H1 (cell line): ENCODE data around the gene HIBADH. TPM values are rescaled to one million over a fixed set of nuclear protein-coding genes. Genes with fewer than 3 reads are reported as not detected.
A peak's percentile ranks its signal among the peaks of the same experiment; 100 is the strongest.

Source experiments
- CTCF ChIA-PET: fragments of 300-600 bp; sonication (Branson Sonifier 250); formaldehyde crosslinking; loops from one replicate; lab custom pipeline; 2021; ENCODE audit not compliant: partially characterized antibody; lab: Charles Lee
- POLR2A ChIA-PET: fragments of 300-600 bp; sonication (Branson Sonifier 250); formaldehyde crosslinking; loops from one replicate; lab custom pipeline; 2021; ENCODE audit warnings: inconsistent platforms; ENCODE audit not compliant: partially characterized antibody; lab: Charles Lee
- DNase-seq, 2 experiments: peaks; one replicate each; pipeline versions ENCODE4 v3.0.0 to v3.0.0-alpha.2; 2010 to 2022; ENCODE audit warnings: low spot score in 2 of 2, low read depth in 1 of 2, mixed read lengths in 1 of 2
- FAIRE-seq: peaks from 2 replicates; lab custom pipeline; 2011; peaks lifted over from hg19 to GRCh38; lab: Jason Lieb, UNC
- H2AFZ ChIP-seq: 2 replicates; pipeline ENCODE4 v1.8.1; 2012; ENCODE audit warnings: low read length, inconsistent platforms
- H2AK5ac ChIP-seq: 2 replicates; pipeline ENCODE4 v1.6.1; 2013; ENCODE audit warnings: low read depth, low read length
- H2BK120ac ChIP-seq: replicated peaks from 2 replicates; pipeline ENCODE3; 2013; ENCODE audit warnings: low read depth, low read length, inconsistent platforms
- H2BK12ac ChIP-seq: 2 replicates; pipeline ENCODE4 v1.6.1; 2013; ENCODE audit warnings: low read depth, low read length
- H2BK15ac ChIP-seq: 2 replicates; pipeline ENCODE4 v1.6.1; 2013; ENCODE audit warnings: low read length
- H2BK20ac ChIP-seq: 2 replicates; pipeline ENCODE4 v1.6.1; 2013; ENCODE audit warnings: low read length
- H2BK5ac ChIP-seq: 2 replicates; pipeline ENCODE4 v1.6.1; 2013; ENCODE audit warnings: low read depth, low read length
- H3K14ac ChIP-seq: 2 replicates; pipeline ENCODE4 v1.6.1; 2013; ENCODE audit warnings: inconsistent platforms; ENCODE audit not compliant: insufficient read length
- H3K18ac ChIP-seq: 2 replicates; pipeline ENCODE4 v1.6.1; 2013; ENCODE audit warnings: low read length; ENCODE audit errors: extremely low read depth
- H3K23ac ChIP-seq: 2 replicates; pipeline ENCODE4 v1.6.1; 2013; ENCODE audit warnings: inconsistent platforms; ENCODE audit not compliant: insufficient read length
- H3K23me2 ChIP-seq: 2 replicates; pipeline ENCODE4 v1.6.1; 2013; ENCODE audit warnings: low read depth, low read length
- H3K27ac ChIP-seq: 2 replicates; pipeline ENCODE4 v1.6.1; 2011; ENCODE audit warnings: low read depth, low read length, inconsistent platforms
- H3K27me3 ChIP-seq, 4 experiments: replicated peaks in 1 of 4; 1 replicate in 1 of 4; 2 replicates in 3 of 4; pipeline versions ENCODE4 v1.6.1 to v1.8.1; 2011 to 2013; ENCODE audit warnings: low read length in 3 of 4, mild to moderate bottlenecking in 3 of 4, inconsistent platforms in 2 of 4, mixed read lengths in 2 of 4, moderate library complexity in 1 of 4; ENCODE audit not compliant: control insufficient read depth in 3 of 4, insufficient read depth in 3 of 4; ENCODE audit errors: extremely low read depth in 1 of 4
- H3K36me3 ChIP-seq, 4 experiments: 2 replicates each; pipeline versions ENCODE4 v1.6.1 to v1.8.1; 2011 to 2013; ENCODE audit warnings: mild to moderate bottlenecking in 4 of 4, low read length in 3 of 4, moderate library complexity in 2 of 4, control low read depth in 1 of 4, inconsistent platforms in 1 of 4; ENCODE audit not compliant: insufficient read depth in 4 of 4, control insufficient read depth in 2 of 4
- H3K4ac ChIP-seq: replicated peaks from 2 replicates; pipeline ENCODE3; 2013; ENCODE audit warnings: low read length, low read depth, mixed read lengths, inconsistent platforms; ENCODE audit not compliant: insufficient read length
- H3K4me1 ChIP-seq, 4 experiments: replicated peaks in 1 of 4; 1 replicate in 1 of 4; 2 replicates in 3 of 4; pipeline versions ENCODE4 v1.6.1 to v1.8.1; 2011 to 2013; ENCODE audit warnings: low read length in 3 of 4, inconsistent platforms in 2 of 4, mixed read lengths in 1 of 4; ENCODE audit not compliant: insufficient read depth in 4 of 4, control insufficient read depth in 3 of 4
- H3K4me2 ChIP-seq, 2 experiments: 2 replicates each; pipeline versions ENCODE4 v1.6.1 to v1.8.1; 2011 to 2013; ENCODE audit warnings: low read depth in 2 of 2, low read length in 2 of 2, control low read depth in 1 of 2, inconsistent platforms in 1 of 2, mild to moderate bottlenecking in 1 of 2; ENCODE audit not compliant: insufficient read depth in 1 of 2
- H3K4me3 ChIP-seq, 4 experiments: fragments of 200-600, 300-600 bp in 1 of 4; sonication (generic), shearing (Covaris generic), sonication (Bioruptor Twin) in 1 of 4; 2 replicates each; pipeline versions ENCODE4 v1.5.1 to v1.8.1; 2011 to 2016; ENCODE audit warnings: low read length in 4 of 4, low read depth in 3 of 4, control low read depth in 2 of 4, inconsistent platforms in 2 of 4, mild to moderate bottlenecking in 2 of 4, mixed read lengths in 1 of 4, moderate library complexity in 1 of 4; ENCODE audit not compliant: insufficient read depth in 2 of 4; ENCODE audit errors: extremely low read depth in 1 of 4
- H3K56ac ChIP-seq: replicated peaks from 2 replicates; pipeline ENCODE3; 2013; ENCODE audit warnings: low read depth, mild to moderate bottlenecking, mixed read lengths, low read length, inconsistent platforms; ENCODE audit not compliant: insufficient read length
- H3K79me1 ChIP-seq: 2 replicates; pipeline ENCODE4 v1.6.1; 2013; ENCODE audit warnings: low read depth, low read length, control low read depth
- H3K79me2 ChIP-seq, 2 experiments: 2 replicates each; pipeline versions ENCODE4 v1.6.1 to v1.8.1; 2012 to 2013; ENCODE audit warnings: low read length in 2 of 2, mild to moderate bottlenecking in 2 of 2, inconsistent platforms in 1 of 2; ENCODE audit not compliant: insufficient read depth in 2 of 2, control insufficient read depth in 1 of 2
- H3K9ac ChIP-seq, 4 experiments: replicated peaks in 1 of 4; 1 replicate in 1 of 4; 2 replicates in 3 of 4; pipeline versions ENCODE4 v1.6.1 to v1.8.1; 2011 to 2013; ENCODE audit warnings: low read depth in 3 of 4, low read length in 3 of 4, control low read depth in 2 of 4, mild to moderate bottlenecking in 2 of 4, moderate library complexity in 2 of 4, inconsistent platforms in 1 of 4; ENCODE audit errors: extremely low read depth in 1 of 4
- H3K9me3 ChIP-seq, 2 experiments: 2 replicates each; pipeline versions ENCODE4 v1.6.1 to v1.8.1; 2012 to 2013; ENCODE audit warnings: mild to moderate bottlenecking in 2 of 2, moderate library complexity in 2 of 2, control low read depth in 1 of 2, inconsistent platforms in 1 of 2, low read depth in 1 of 2, low read length in 1 of 2, mixed read lengths in 1 of 2; ENCODE audit not compliant: insufficient read depth in 2 of 2
- H4K20me1 ChIP-seq, 2 experiments: replicated peaks in 1 of 2; 2 replicates each; pipeline versions ENCODE3 to v1.8.1; 2011 to 2013; ENCODE audit warnings: inconsistent platforms in 2 of 2, low read length in 2 of 2, mild to moderate bottlenecking in 1 of 2; ENCODE audit not compliant: insufficient read depth in 2 of 2, control insufficient read depth in 1 of 2
- H4K5ac ChIP-seq: 2 replicates; pipeline ENCODE4 v1.6.1; 2013; ENCODE audit warnings: low read length, low read depth, mixed read lengths, inconsistent platforms; ENCODE audit not compliant: insufficient read length
- H4K8ac ChIP-seq: 2 replicates; pipeline ENCODE4 v1.8.0; 2013; ENCODE audit warnings: mild to moderate bottlenecking, moderate library complexity, low read length, inconsistent platforms; ENCODE audit not compliant: insufficient read depth; ENCODE audit errors: extremely low read depth
- H4K91ac ChIP-seq: replicated peaks from 2 replicates; pipeline ENCODE3; 2013; ENCODE audit warnings: low read length, mixed read lengths, inconsistent platforms; ENCODE audit not compliant: insufficient read length
- ASH2L ChIP-seq: fragments of 200-600, 300-600 bp; sonication (generic); IDR thresholded peaks from one replicate; pipeline ENCODE4 v1.7.1; 2017; ENCODE audit warnings: low read length
- CTCF ChIP-seq, 3 experiments: IDR thresholded peaks; 1 replicate in 2 of 3; 2 replicates in 1 of 3; pipeline versions ENCODE4 v1.5.1 to v1.6.1; 2011; ENCODE audit warnings: low read length in 3 of 3, mild to moderate bottlenecking in 3 of 3, inconsistent platforms in 2 of 3, low read depth in 1 of 3, moderate library complexity in 1 of 3; ENCODE audit not compliant: insufficient read depth in 1 of 3; ENCODE audit errors: control extremely low read depth in 1 of 3
- PHF8 ChIP-seq: fragments of 200-600 bp; sonication (generic); conservative IDR thresholded peaks from 2 replicates; pipeline ENCODE4 v1.7.1; 2012; ENCODE audit warnings: low read depth, mild to moderate bottlenecking, inconsistent platforms, low read length, moderate library complexity
- SIN3A ChIP-seq, 2 experiments: IDR thresholded peaks in 1 of 2; conservative IDR thresholded peaks in 1 of 2; 2 replicates each; pipeline ENCODE4 v1.6.1; 2011 to 2012; ENCODE audit warnings: low read length in 2 of 2, improper control_type of control experiment in 1 of 2, low read depth in 1 of 2, mild to moderate bottlenecking in 1 of 2
- SRF ChIP-seq: IDR thresholded peaks from 2 replicates; pipeline ENCODE4 v1.6.1; 2011; ENCODE audit warnings: mild to moderate bottlenecking, low read depth, low read length, moderate library complexity
- SUZ12 ChIP-seq: fragments of 200-600 bp; sonication (generic); IDR thresholded peaks from 2 replicates; pipeline ENCODE4 v1.6.1; 2012; ENCODE audit warnings: mild to moderate bottlenecking, inconsistent platforms, low read length, moderate library complexity, mixed read lengths
- TAF7 ChIP-seq: optimal IDR thresholded peaks from 2 replicates; pipeline ENCODE3; 2011; ENCODE audit warnings: low read depth, mild to moderate bottlenecking, inconsistent platforms, low read length, moderate library complexity, borderline replicate concordance
- TBP ChIP-seq: IDR thresholded peaks from 2 replicates; pipeline ENCODE4 v1.6.1; 2011; ENCODE audit warnings: low read depth, low read length, improper control_type of control experiment
- TCF12 ChIP-seq: IDR thresholded peaks from 2 replicates; pipeline ENCODE4 v1.6.1; 2011; ENCODE audit warnings: low read depth, mild to moderate bottlenecking, low read length
- USF2 ChIP-seq: IDR thresholded peaks from 2 replicates; pipeline ENCODE4 v1.6.1; 2011; ENCODE audit warnings: low read length, improper control_type of control experiment
- WGBS, 2 experiments: shearing (Covaris generic) in 1 of 2; methylation state at CpG; one replicate each; pipeline versions ENCODE4 v1.1.6 to v1.1.7; 2013 to 2015; ENCODE audit warnings: low lambda C conversion rate in 2 of 2, mixed read lengths in 2 of 2, inconsistent platforms in 1 of 2, low coverage in 1 of 2, missing lambda C conversion rate in 1 of 2; ENCODE audit not compliant: insufficient replicate concordance in 2 of 2, insufficient coverage in 1 of 2, insufficient read length in 1 of 2; ENCODE audit errors: extremely low coverage in 1 of 2, missing lambda C conversion rate in 1 of 2; 5-methylcytosine and 5-hydroxymethylcytosine counted together
- polyA plus RNA-seq, 7 experiments: library from polyadenylated mRNA; depleted of rRNA in 3 of 7; stranded (reverse) in 5 of 7; unstranded in 2 of 7; fragments of >200 nt in 5 of 7; fragments of 200-250 nt in 2 of 7; gene quantifications; 1 replicate in 5 of 7; 2 replicates in 1 of 7; 4 replicates in 1 of 7; pipeline versions ENCODE4 v1.2.1 to v1.2.3, GENCODE V29; 2011 to 2013; ENCODE audit warnings: missing spikeins in 2 of 7, mixed read lengths in 2 of 7
- total RNA-seq: library from RNA; stranded (reverse); fragmentation: NEBNext Ultra II Directional; extraction: Animal tissue kit (Norgen Biotek cat#: 25700); gene quantifications from 2 replicates; pipeline ENCODE4 v1.2.1, GENCODE V29; 2021

Gene HIBADH
- total and polyA plus RNA-seq, 2 of the 8 experiments (the other 6 are each of a cell fraction or from before 2014, with no cell fraction given) = 30.1 to 39.5 TPM

GRCh38 chr7:27586825-27587224 lies 75.9 kb downstream of the HIBADH start:
- no peaks in the 10 kb centered on the region for H3K27me3 ChIP-seq
- H2BK5ac ChIP-seq = no peak overlapping the region
- 71% methylated on average over 8 of the region's 8 CpGs; no CpG with 5 or more reads in 1 of the 2 experiments for WGBS, 2 experiments
- H3K18ac ChIP-seq = no peak overlapping the region
- H3K4me1 ChIP-seq = peaks cover 3 to 7% (median 6%) of the 10 kb centered on the region in 4 experiments
- no peak overlapping the region for H4K5ac ChIP-seq
- H2AFZ ChIP-seq = no peak overlapping the region
- no peak overlapping the region for H3K4me3 ChIP-seq
- H3K14ac ChIP-seq = no peak overlapping the region
- H2AK5ac ChIP-seq = no peak overlapping the region
- H3K9me3 ChIP-seq = no peaks in the 10 kb centered on the region
- no peak overlapping the region for H3K4me2 ChIP-seq
- no peak overlapping the region for H2BK120ac ChIP-seq
- H3K79me1 ChIP-seq = no peaks in the 10 kb centered on the region
- FAIRE-seq = no peak
- no peaks in the 10 kb centered on the region for H3K23me2 ChIP-seq
- H3K9ac ChIP-seq = no peak overlapping the region
- H3K79me2 ChIP-seq = no peaks in the 10 kb centered on the region
- POLR2A ChIA-PET = interaction anchor here (0.9 kb wide), 1 partner anchor 153 kb away, joined by 4 read pairs; the partner anchor contains the start of gene TAX1BP1
- H4K91ac ChIP-seq = no peak overlapping the region
- CTCF ChIA-PET = interaction anchor here (0.6 to 2.0 kb wide), 9 partner anchors 9 to 377 kb away, joined by 3 to 14 read pairs (median 3); no protein-coding TSS in a partner anchor
- H2BK20ac ChIP-seq = no peak overlapping the region
- H3K56ac ChIP-seq = no peak overlapping the region
- no peak overlapping the region for H3K23ac ChIP-seq
- no peak overlapping the region for H3K4ac ChIP-seq
- H3K36me3 ChIP-seq = no peaks in the 10 kb centered on the region
- no peak overlapping the region for H2BK12ac ChIP-seq
- DNase-seq = no peak
- no peaks in the 10 kb centered on the region for H4K20me1 ChIP-seq
- no peak overlapping the region for H2BK15ac ChIP-seq
- H4K8ac ChIP-seq = no peak overlapping the region
- H3K27ac ChIP-seq = no peak overlapping the region
- no peak for TF ChIP-seq TCF12
- no peak for TF ChIP-seq TBP
- TF ChIP-seq ASH2L = no peak
- TF ChIP-seq SIN3A (conservative IDR thresholded peaks at IDR 0.05 in 1 of 2, IDR thresholded peaks at IDR 0.05 in 1 of 2; ENCODE audit: low read depth in 1 of 2, low read length in 2 of 2) = 0 out of 4 replicates have a peak, but pooled peaks of 1 of the 2 experiments have one; percentile 37
- TF ChIP-seq PHF8 = no peak
- TF ChIP-seq TAF7 = no peak
- TF ChIP-seq USF2 = no peak
- TF ChIP-seq SUZ12 = no peak
- TF ChIP-seq SRF = no peak
- TF ChIP-seq CTCF (IDR thresholded peaks at IDR 0.05; ENCODE audit: control extremely low read depth in 1 of 3, insufficient read depth in 1 of 3, low read depth in 1 of 3, low read length in 3 of 3) = 0 out of 4 replicates have a peak, but pooled peaks of 1 of the 3 experiments have one; percentile 7
